Natural killer cell (primary cell): ENCODE results near the gene FER. TPM values are rescaled to one million over a fixed set of nuclear protein-coding genes. Genes with fewer than 3 reads are reported as not detected.
"Not testable (repeated sequence)": the region's sequence is repeated elsewhere in the genome, so short reads cannot be mapped to it uniquely, and the experiment has no call there.

Source experiments
- ATAC-seq, 3 donors: fragments of 150-1000 bp in 2 of 3; fragments of 200-7000 bp in 1 of 3; cut with Tn5 transposase; 1 replicate in 1 of 3; 2 replicates in 2 of 3; pipeline ENCODE4 v1.10.0; 2021; ENCODE audit warnings: mild to moderate bottlenecking in 2 of 3, moderate library complexity in 2 of 3
- DNase-seq, 2 donors: peaks; one replicate each; pipeline versions ENCODE4 v3.0.0 to v3.0.0-alpha.2; 2013 to 2021; ENCODE audit warnings: mixed read lengths in 1 of 2
- H3K27ac ChIP-seq: one replicate; pipeline ENCODE4 v1.5.1; 2013; ENCODE audit warnings: mild to moderate bottlenecking, low read length
- H3K27me3 ChIP-seq: one replicate; pipeline ENCODE4 v1.6.1; 2013; ENCODE audit warnings: low read length; ENCODE audit not compliant: control insufficient read depth, insufficient read depth
- H3K36me3 ChIP-seq: one replicate; pipeline ENCODE4 v1.6.1; 2013; ENCODE audit warnings: low read length; ENCODE audit not compliant: control insufficient read depth, insufficient read depth
- H3K4me1 ChIP-seq: one replicate; pipeline ENCODE4 v1.6.1; 2013; ENCODE audit warnings: low read length; ENCODE audit not compliant: control insufficient read depth, insufficient read depth
- H3K4me3 ChIP-seq: one replicate; pipeline ENCODE4 v1.5.1; 2013; ENCODE audit warnings: low read length
- H3K9me3 ChIP-seq: one replicate; pipeline ENCODE4 v1.6.1; 2013; ENCODE audit warnings: low read length; ENCODE audit not compliant: control insufficient read depth, insufficient read depth
- H3K27ac Mint-ChIP-seq, 2 donors: one replicate each; pipeline ENCODE4 v1.8.0; 2022; ENCODE audit warnings: mild to moderate bottlenecking in 2 of 2, mixed read lengths in 2 of 2, moderate library complexity in 1 of 2
- H3K27me3 Mint-ChIP-seq, 2 donors: one replicate each; pipeline ENCODE4 v1.8.0; 2022; ENCODE audit warnings: low read depth in 2 of 2, mixed read lengths in 2 of 2
- H3K36me3 Mint-ChIP-seq: one replicate; pipeline ENCODE4 v1.8.0; 2022; ENCODE audit warnings: mixed read lengths
- H3K4me1 Mint-ChIP-seq, 2 donors: one replicate each; pipeline ENCODE4 v1.8.0; 2022; ENCODE audit warnings: mixed read lengths in 2 of 2
- H3K4me3 Mint-ChIP-seq: one replicate; pipeline ENCODE4 v1.8.0; 2022; ENCODE audit warnings: mild to moderate bottlenecking, moderate library complexity, mixed read lengths
- H3K9me3 Mint-ChIP-seq, 2 donors: one replicate each; pipeline ENCODE4 v1.8.0; 2022; ENCODE audit warnings: mixed read lengths in 2 of 2
- WGBS: methylation state at CpG from one replicate; pipeline ENCODE4 v1.1.7; 2013; ENCODE audit warnings: missing lambda C conversion rate; ENCODE audit not compliant: insufficient coverage; 5-methylcytosine and 5-hydroxymethylcytosine counted together
- intact Hi-C: fragments of 100-400 bp; cut with micrococcal nuclease; formaldehyde crosslinking; loops from one replicate; pipeline ENCODE4 v1.14.2; 2022
- total RNA-seq, 4 donors: library from RNA; stranded (reverse); fragments of 120-200 nt in 1 of 4; gene quantifications; one replicate each; pipeline versions ENCODE4 v1.2.3 to v1.2.4, GENCODE V29; 2013 to 2022
- TF ChIP-seq, protein P1 (sequence below): fragments of 200-600 bp; IDR thresholded peaks from one replicate; pipeline ENCODE4 v1.8.0; 2022; ENCODE audit warnings: antibody characterized with exemption

The FER gene
- total RNA-seq, 3 donors from 2014 or later (not counting 1 experiment from before 2014, with no cell fraction given) = 17.3 to 25.2 (median 19.4) TPM

DNA sequence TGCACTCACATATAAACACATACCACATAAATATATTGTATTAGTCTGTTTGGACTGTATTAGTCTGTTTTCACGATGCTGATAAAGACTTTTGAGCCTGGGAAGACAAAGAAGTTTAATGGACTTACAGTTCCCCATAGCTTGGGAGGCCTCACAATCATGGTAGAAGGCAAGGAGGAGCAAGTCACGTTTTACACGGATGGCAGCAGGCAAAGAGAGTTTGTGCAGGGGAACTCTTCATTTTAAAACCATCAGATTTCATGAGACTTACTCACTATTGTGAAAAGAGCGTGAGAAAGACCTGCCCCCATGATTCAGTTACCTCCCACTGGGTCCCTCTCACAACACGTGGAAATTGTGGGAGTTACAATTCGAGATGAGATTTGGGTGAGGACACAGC lies 133.4 kb downstream of the FER start:
- intact Hi-C loops = no loop called here
- no peaks in the 10 kb centered on the region for H3K36me3 ChIP-seq
- Mint-ChIP-seq H3K27ac (no peak overlapping the region), H3K4me1 (no peaks in the 10 kb centered on the region), H3K27me3 (no peaks in the 10 kb centered on the region), H3K9me3 (peaks cover 0 to 2% of the 10 kb centered on the region in 2 donors), H3K4me3 (no peak overlapping the region), H3K36me3 (no peaks in the 10 kb centered on the region)
- H3K4me1 ChIP-seq = no peaks in the 10 kb centered on the region
- WGBS = 91% methylated on average over 4 of the region's 6 CpGs
- no peak overlapping the region for H3K27ac ChIP-seq
- no peak for ATAC-seq
- TF ChIP-seq, protein P1, sequence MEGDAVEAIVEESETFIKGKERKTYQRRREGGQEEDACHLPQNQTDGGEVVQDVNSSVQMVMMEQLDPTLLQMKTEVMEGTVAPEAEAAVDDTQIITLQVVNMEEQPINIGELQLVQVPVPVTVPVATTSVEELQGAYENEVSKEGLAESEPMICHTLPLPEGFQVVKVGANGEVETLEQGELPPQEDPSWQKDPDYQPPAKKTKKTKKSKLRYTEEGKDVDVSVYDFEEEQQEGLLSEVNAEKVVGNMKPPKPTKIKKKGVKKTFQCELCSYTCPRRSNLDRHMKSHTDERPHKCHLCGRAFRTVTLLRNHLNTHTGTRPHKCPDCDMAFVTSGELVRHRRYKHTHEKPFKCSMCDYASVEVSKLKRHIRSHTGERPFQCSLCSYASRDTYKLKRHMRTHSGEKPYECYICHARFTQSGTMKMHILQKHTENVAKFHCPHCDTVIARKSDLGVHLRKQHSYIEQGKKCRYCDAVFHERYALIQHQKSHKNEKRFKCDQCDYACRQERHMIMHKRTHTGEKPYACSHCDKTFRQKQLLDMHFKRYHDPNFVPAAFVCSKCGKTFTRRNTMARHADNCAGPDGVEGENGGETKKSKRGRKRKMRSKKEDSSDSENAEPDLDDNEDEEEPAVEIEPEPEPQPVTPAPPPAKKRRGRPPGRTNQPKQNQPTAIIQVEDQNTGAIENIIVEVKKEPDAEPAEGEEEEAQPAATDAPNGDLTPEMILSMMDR = no peak
- H3K9me3 ChIP-seq = no peaks in the 10 kb centered on the region
- H3K27me3 ChIP-seq = no peaks in the 10 kb centered on the region
- no peak for DNase-seq
- no peak overlapping the region for H3K4me3 ChIP-seq

DNA sequence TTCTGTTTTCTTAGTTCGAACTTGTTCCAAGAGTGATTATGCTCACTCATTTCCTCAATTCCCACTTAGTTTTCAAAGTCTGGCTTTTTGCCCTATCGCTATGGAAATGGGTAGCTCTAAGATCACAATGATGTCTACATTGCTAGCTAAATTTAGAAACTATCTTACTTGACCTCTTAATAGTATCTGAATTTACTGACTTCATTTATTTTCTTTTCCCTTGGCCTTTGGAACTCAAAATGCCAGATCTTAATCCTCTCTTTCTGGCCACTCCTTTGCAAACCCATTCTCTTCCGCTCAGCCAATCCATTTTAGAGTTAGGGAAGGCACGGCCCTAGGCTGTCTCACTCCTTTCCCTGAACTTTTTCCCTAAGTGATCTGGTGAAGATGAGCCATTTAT lies 137.0 kb downstream of the FER start:
- no peaks in the 10 kb centered on the region for H3K27me3 Mint-ChIP-seq
- TF ChIP-seq, protein P1 = no peak
- ATAC-seq (no peak), DNase-seq (no peak)
- Histone ChIP-seq H3K36me3 (no peaks in the 10 kb centered on the region), H3K4me3 (no peak overlapping the region), H3K27ac (no peak overlapping the region), H3K4me1 (no peaks in the 10 kb centered on the region), H3K9me3 (no peaks in the 10 kb centered on the region), H3K27me3 (no peaks in the 10 kb centered on the region)
- H3K36me3 Mint-ChIP-seq = no peaks in the 10 kb centered on the region
- intact Hi-C loops = no loop called here
- H3K4me3 Mint-ChIP-seq = no peak overlapping the region
- H3K9me3 Mint-ChIP-seq = peaks cover 0 to 2% of the 10 kb centered on the region in 2 donors
- H3K4me1 Mint-ChIP-seq = no peaks in the 10 kb centered on the region
- H3K27ac Mint-ChIP-seq = no peak overlapping the region
- 84% methylated on average over 4 of the region's 4 CpGs for WGBS

DNA sequence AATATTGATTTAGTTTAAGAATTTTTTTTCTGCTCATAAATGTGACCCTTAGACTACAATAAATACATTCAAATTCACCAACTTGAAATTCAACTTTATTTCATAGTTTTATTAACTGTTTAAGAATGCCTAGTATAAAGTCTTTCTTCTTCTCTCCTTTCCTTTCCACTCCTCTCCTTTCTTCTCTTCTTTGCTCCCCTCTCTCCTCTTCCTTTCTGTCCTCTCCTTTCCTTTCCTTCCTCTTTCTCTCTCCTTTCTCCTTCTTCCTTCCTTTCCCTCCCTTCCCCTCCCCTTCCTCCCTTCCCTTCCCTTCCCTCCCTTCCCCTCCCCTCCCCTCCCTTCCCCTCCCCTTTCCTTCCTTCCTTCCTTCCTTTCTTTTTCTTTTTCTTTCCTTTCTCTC lies 150.6 kb downstream of the FER start:
- no peaks in the 10 kb centered on the region for H3K27me3 Mint-ChIP-seq
- Histone ChIP-seq H3K27me3 (no peaks in the 10 kb centered on the region), H3K9me3 (no peaks in the 10 kb centered on the region), H3K4me1 (no peaks in the 10 kb centered on the region), H3K27ac (no peak overlapping the region), H3K4me3 (no peak overlapping the region), H3K36me3 (no peaks in the 10 kb centered on the region)
- no peak overlapping the region for H3K27ac Mint-ChIP-seq
- H3K4me3 Mint-ChIP-seq = no peak overlapping the region
- peaks cover 5% of the 10 kb centered on the region for H3K36me3 Mint-ChIP-seq
- no peak for ATAC-seq
- no peaks in the 10 kb centered on the region for H3K4me1 Mint-ChIP-seq
- intact Hi-C loops = no loop called here
- DNase-seq = no peak
- TF ChIP-seq, protein P1 = no peak
- H3K9me3 Mint-ChIP-seq = no peaks in the 10 kb centered on the region

DNA sequence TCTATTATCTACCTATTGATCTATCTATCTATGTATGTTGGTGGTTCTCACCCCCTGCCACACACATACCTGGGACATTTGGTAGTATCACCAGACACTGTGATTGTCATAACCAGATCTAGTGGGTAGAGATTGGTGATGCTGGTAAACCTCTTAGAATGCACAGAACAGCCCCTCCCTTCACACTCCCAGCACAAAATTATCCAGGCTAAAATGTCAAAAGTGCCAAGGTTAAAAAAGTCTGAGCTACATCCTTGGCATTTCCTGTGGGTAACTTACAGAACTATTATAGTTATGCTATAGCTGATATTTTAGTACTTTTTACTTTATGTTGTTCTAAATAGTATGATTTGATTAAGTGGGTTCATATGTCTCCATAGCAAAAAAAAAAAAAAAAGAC lies 151.0 kb downstream of the FER start:
- H3K9me3 Mint-ChIP-seq = no peaks in the 10 kb centered on the region

DNA sequence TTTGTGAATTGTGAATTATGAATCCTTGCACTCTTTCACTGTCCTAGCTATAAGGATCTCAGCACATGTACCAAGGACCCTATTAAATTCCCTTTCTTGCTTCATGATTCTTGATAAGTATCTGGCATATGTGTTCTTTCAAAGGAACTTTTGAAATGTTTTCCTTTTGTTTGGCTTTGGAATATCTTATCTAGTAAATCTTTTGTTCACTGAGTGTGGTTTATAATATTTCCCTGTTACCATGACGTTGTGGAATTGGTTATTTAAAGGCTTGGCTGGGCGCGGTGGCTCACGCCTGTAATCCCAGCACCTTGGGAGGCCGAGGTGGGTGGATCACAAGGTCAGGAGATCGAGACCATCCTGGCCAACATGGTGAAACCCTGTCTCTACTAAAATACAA lies 151.5 kb downstream of the FER start:
- H3K36me3 ChIP-seq, DNase-seq, H3K9me3 Mint-ChIP-seq, H3K36me3 Mint-ChIP-seq, H3K27ac Mint-ChIP-seq, H3K9me3 ChIP-seq, H3K27ac ChIP-seq, H3K4me3 Mint-ChIP-seq, H3K4me3 ChIP-seq, H3K27me3 Mint-ChIP-seq, ATAC-seq, H3K27me3 ChIP-seq, intact Hi-C loops, H3K4me1 ChIP-seq, H3K4me1 Mint-ChIP-seq: not testable (repeated sequence)
- 89% methylated on average over 3 of the region's 6 CpGs for WGBS

More for the DNA sequence above, 151.0 kb downstream of the FER start:
- Histone ChIP-seq H3K27me3 (no peaks in the 10 kb centered on the region), H3K9me3 (no peaks in the 10 kb centered on the region), H3K4me1 (no peaks in the 10 kb centered on the region), H3K27ac (no peak overlapping the region), H3K36me3 (no peaks in the 10 kb centered on the region), H3K4me3 (no peak overlapping the region)
- H3K27ac Mint-ChIP-seq = no peak overlapping the region
- intact Hi-C loops = no loop called here
- H3K4me3 Mint-ChIP-seq = no peak overlapping the region
- H3K4me1 Mint-ChIP-seq = no peaks in the 10 kb centered on the region
- DNase-seq (no peak), ATAC-seq (no peak)
- H3K27me3 Mint-ChIP-seq = no peaks in the 10 kb centered on the region
- H3K36me3 Mint-ChIP-seq = peaks cover 5% of the 10 kb centered on the region
- TF ChIP-seq, protein P1 = no peak
